Measurements from ENCODE around the gene LENG8. TPM values are rescaled to one million over a fixed set of nuclear protein-coding genes. Genes with fewer than 3 reads are reported as not detected.

The LENG8 gene
- total and polyA plus RNA-seq, 2 of the 8 experiments (the other 6 are each of a cell fraction or from before 2014, with no cell fraction given) = 62.2 to 108 TPM

GRCh38 chr19:54464630-54465425 lies 15.8 kb downstream of the LENG8 start (continued):
- TF ChIP-seq CHD7 (IDR thresholded peaks at IDR 0.05; ENCODE audit: insufficient replicate concordance, low read length) = no peak
- TF ChIP-seq CBX5 (IDR thresholded peaks at IDR 0.05; ENCODE audit: low read depth, low read length) = no peak
- TF ChIP-seq TBP (IDR thresholded peaks at IDR 0.05; ENCODE audit: low read depth, low read length) = peak; percentile 75
- TF ChIP-seq TAF1 (IDR thresholded peaks at IDR 0.05; ENCODE audit: low read depth, low read length) = peak; percentile 80
- TF ChIP-seq ATF3 (IDR thresholded peaks at IDR 0.05; ENCODE audit: insufficient read depth, low read depth, low read length) = peak; percentile 44; the same call in 1 of the 2 replicates
- no peak for TF ChIP-seq SP2 (IDR thresholded peaks at IDR 0.05; ENCODE audit: low read length)
- TF ChIP-seq USF2 (IDR thresholded peaks at IDR 0.05; ENCODE audit: low read length) = no peak
- TF ChIP-seq GABPA (IDR thresholded peaks at IDR 0.05; ENCODE audit: borderline replicate concordance, insufficient read depth, low read length) = peak; percentile 67; the same call in 1 of the 2 replicates

All from H1 (cell line).